Ureter (tissue), 1 donor: ENCODE data around the gene OR10P1. TPM values are rescaled to one million over a fixed set of nuclear protein-coding genes. Genes with fewer than 3 reads are reported as not detected.

Experiments
- DNase-seq: peaks from one replicate; pipeline ENCODE4 v3.0.0-alpha.2; 2020; ENCODE audit warnings: low spot score
- total RNA-seq: library from RNA; stranded (reverse); gene quantifications from one replicate; pipeline ENCODE4 v1.2.4, GENCODE V29; 2023
- donor health status: DM: yes; HTN: yes; CAD: no.

Gene OR10P1
- total RNA-seq, 1 donor from 2014 or later, result not detected

GRCh38 chr12:55651299-55651683 is 14.6 kb downstream of the OR10P1 start:
- no peak for DNase-seq

- no peak for DNase-seq
Observed at GRCh38 chr12:55652352-55652751, 15.7 kb downstream of the OR10P1 start.

GRCh38 chr12:55653031-55653430 is 16.3 kb downstream of the OR10P1 start:
- no peak for DNase-seq

DNA sequence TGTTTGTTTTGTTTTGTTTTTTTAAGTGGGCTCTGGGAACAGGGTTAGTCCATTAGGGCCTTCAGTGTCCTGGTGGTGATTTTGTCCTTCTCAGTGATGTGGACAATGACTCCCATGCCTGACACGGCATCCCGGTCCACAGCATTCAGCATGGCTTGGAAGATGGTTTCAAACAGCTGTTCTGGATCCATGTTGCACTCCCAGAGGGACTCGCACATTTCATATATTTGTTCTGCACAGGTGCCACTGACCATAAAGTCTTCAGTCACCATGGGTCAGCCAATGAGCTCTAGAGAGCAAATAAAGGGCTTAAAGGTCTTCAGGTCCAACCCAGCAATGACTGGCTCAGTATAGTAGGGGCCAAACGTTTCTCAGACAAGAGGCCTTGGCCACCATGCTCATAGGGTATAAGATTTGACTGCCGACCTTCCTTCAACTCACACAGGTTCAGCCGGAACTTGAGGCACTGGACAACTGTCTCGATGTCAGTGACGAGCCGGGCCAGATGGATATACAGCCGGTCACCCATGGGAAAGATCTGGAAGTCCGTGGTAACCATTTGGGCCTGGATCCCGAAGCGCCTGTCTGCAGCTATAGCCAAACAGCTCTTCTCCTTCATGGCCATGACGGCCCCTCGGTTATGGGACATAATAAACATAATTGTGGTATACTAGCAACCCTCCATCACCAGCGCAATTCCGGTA is 18.0 kb downstream of the OR10P1 start:
- DNase-seq, result no peak

DNA sequence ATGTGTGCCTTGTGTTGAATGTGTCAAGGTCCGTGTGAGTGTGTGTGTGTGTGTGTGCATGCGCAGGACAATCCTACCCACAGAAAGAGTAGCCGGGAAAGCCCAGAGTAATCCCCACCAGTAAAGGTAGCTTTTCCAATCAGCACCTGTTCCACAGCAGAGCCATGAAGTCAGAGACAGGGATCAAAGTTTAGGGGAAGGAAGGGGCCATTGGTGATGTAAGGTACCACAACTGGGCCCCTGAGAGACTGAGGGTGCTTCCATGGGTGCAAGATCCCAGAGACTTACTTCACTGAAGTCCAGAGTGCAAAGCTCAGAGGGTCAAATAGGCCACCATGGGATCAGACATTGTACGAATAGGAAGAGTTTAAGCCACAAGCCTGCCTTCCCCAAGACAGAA is 20.5 kb downstream of the OR10P1 start:
- DNase-seq, result no peak

GRCh38 chr12:55658212-55658611 is 21.5 kb downstream of the OR10P1 start:
- DNase-seq, result no peak

DNA sequence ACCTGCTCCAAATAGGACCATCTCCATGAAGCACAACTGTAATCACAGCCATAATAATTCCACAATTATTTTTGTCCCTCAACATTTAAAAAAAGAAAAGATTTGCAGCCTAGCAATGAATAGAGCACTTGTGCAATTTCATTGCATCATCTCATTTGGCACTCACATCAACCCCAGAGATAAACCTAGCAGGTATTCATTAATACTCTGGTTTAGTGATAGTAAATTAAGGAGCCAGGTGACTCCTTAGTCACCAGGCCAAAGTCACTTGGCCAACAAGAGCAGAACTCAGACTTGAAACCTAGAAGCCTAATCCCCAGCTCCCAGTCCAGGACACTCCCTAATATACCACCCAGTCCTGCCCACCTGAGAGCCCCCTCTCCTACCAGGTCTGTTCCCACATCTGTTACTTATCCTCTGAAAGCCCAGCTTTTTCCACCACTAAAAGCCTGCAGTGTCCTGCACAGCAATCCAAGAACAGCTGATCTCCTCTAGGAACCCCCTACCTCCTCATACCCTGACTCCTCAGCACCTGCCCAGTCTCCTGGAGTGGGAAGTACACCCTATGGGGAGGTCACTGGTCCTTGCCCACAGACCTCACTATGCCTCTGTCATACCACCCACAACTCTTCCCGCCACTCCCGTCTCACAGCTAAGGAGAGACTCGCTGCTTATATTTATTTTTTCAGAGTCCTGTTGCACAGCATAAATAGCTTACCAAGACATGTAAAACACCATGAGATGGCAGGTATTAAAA is 22.1 kb downstream of the OR10P1 start:
- no peak for DNase-seq

DNA sequence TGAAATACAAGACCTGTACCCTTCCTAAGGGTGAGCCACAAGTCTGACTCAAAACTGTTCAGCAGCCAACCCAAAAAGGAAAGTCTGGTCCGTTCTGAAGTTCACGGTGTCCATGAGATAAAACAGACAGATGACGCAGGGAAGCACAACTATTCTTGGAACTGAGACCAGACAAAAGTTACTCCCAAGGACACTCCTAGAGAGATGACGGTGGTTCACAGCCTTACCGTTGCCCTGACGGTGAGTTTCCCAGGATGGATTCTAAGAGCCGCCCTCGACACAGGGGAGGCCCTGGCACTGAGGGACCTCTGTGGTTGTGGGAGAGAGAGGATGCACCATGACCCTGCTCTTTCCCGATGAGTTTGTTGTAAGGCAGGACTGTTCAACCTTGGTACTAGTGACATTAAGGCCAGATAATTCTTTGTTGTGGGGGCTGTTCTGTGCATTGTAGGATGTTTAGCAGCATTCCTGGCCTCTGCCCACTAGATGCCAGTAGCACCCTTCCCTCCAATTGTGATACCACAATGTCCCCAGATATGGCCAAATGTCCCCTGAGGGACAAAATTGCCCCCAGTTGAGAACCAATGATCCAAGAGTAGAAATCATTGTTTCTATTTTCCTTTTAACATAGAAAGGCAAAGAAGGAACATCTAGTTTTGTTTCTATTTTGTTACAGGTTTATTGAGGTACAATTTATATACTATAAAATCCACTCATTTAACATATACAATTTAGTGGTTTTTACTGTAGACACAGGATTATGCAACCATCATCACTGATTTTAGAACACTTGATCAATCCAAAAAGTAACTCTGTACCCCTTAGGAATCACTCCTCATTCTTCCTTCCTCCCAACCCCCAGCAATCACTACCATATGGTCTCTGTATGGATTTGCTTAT is 23.0 kb downstream of the OR10P1 start:
- DNase-seq, result no peak

- no peak for DNase-seq
Observed at GRCh38 chr12:55663391-55663790, 26.7 kb downstream of the OR10P1 start.

DNA sequence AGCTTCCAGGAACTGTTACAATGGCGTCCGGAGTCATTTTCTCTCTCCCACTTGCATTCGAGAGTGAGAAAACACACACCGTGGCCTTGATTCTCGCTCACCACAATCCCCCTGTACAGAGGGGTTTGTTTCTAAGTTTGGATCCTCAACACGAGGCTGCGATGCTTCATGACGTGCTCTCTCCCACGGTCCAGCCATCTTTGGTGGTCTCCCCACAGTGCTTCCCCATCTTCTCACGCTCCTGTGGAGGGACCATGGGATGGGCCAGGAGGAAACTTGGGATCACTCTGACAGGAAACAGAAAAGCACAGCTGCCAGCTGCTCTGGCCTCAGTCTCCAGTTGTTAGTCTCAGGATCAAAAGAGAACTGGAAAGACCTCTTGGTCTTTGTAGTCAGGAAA is 28.1 kb downstream of the OR10P1 start:
- no peak for DNase-seq

GRCh38 chr12:55666508-55666907 is 29.8 kb downstream of the OR10P1 start:
- no peak for DNase-seq

GRCh38 chr12:55670276-55670675 is 33.6 kb downstream of the OR10P1 start:
- no peak for DNase-seq

GRCh38 chr12:55671746-55672145 is 35.1 kb downstream of the OR10P1 start:
- no peak for DNase-seq

GRCh38 chr12:55673638-55674037 is 36.9 kb downstream of the OR10P1 start:
- no peak for DNase-seq

DNA sequence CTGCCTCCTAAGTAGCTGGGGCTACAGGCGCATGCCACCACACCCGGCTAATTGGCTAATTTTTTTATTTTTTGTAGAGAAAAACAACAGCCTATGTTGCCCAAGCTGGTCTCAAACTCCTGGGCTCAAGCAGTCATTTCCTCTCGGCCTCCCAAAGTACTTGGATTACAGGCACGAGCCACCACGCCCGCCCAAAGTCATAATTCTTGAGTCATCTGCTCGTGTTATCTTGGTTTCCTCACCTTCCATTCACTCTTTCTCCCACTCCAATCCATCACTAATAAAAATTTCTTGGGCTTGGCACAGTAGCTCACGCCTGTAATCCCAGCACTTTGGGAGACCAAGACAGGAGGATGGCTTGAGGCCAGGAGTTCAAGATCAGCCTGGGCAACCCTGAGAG is 39.0 kb downstream of the OR10P1 start:
- DNase-seq, result no peak

GRCh38 chr12:55676707-55677106 is 40.0 kb downstream of the OR10P1 start:
- DNase-seq, result no peak

GRCh38 chr12:55679691-55680090 is 43.0 kb downstream of the OR10P1 start:
- no peak for DNase-seq

DNA sequence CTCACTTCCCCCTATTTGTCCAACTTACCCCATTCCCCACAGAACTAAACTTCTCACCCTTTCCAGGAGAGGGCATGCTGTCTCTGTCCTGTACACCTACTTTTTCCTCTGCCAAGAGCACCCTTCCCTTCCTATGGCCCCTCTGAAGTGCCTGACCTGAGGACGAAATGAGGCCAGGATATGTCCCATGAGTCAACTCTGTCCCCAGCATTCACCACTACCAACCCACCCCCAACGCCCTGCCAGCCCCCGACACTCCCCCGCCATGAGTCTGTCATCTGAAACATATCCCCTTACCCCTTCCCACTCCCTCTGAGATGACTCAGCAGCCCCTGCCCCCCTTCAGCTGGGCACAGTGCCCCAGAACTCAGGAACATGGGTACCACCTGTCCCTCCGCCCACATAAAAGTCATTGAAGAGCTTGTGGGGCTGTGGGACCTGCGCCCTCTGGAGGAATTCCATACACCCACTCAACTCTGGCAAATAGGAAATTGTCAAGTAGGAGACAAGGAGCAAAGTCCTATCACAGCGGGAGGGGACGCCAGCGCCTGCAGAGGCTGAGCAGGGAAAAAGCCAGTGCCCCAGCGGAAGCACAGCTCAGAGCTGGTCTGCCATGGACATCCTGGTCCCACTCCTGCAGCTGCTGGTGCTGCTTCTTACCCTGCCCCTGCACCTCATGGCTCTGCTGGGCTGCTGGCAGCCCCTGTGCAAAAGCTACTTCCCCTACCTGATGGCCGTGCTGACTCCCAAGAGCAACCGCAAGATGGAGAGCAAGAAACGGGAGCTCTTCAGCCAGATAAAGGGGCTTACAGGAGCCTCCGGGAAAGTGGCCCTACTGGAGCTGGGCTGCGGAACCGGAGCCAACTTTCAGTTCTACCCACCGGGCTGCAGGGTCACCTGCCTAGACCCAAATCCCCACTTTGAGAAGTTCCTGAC is 44.7 kb downstream of the OR10P1 start:
- DNase-seq, result no peak

- DNase-seq, result no peak
Observed at GRCh38 chr12:55682087-55682796, 45.5 kb downstream of the OR10P1 start.

GRCh38 chr12:55683676-55684075 is 47.0 kb downstream of the OR10P1 start:
- DNase-seq, result no peak
